H9 (cell line): ENCODE measurements around the gene C12orf75. TPM values are rescaled to one million over a fixed set of nuclear protein-coding genes. Genes with fewer than 3 reads are reported as not detected.

Experiments used
- DNase-seq: peaks from one replicate; pipeline ENCODE4 v3.0.0-alpha.2; 2017
- H2AFZ ChIP-seq: one replicate; pipeline ENCODE4 v1.6.1; 2013; ENCODE audit warnings: mild to moderate bottlenecking, low read length, control low read depth, moderate library complexity
- H2AK5ac ChIP-seq: 2 replicates; pipeline ENCODE4 v1.6.1; 2013; ENCODE audit warnings: low read length, control low read depth, mixed read lengths; ENCODE audit not compliant: insufficient read length
- H2BK120ac ChIP-seq: one replicate; pipeline ENCODE4 v1.6.1; 2013; ENCODE audit warnings: low read depth, mild to moderate bottlenecking, low read length, control low read depth, inconsistent platforms; ENCODE audit not compliant: poor library complexity, severe bottlenecking
- H2BK12ac ChIP-seq: 2 replicates; pipeline ENCODE4 v1.6.1; 2013; ENCODE audit warnings: low read length, control low read depth, mixed read lengths, low read depth; ENCODE audit not compliant: insufficient read length
- H2BK15ac ChIP-seq: 2 replicates; pipeline ENCODE4 v1.6.1; 2013; ENCODE audit warnings: low read depth, low read length, control low read depth
- H2BK20ac ChIP-seq: one replicate; pipeline ENCODE4 v1.6.1; 2013; ENCODE audit warnings: low read depth, mild to moderate bottlenecking, low read length, control low read depth, inconsistent platforms; ENCODE audit not compliant: poor library complexity, severe bottlenecking
- H2BK5ac ChIP-seq: 2 replicates; pipeline ENCODE4 v1.6.1; 2013; ENCODE audit warnings: low read length, control low read depth, mixed read lengths; ENCODE audit not compliant: insufficient read length
- H3K14ac ChIP-seq: 2 replicates; pipeline ENCODE4 v1.6.1; 2013; ENCODE audit warnings: low read length, control low read depth; ENCODE audit not compliant: insufficient read depth
- H3K18ac ChIP-seq: 2 replicates; pipeline ENCODE4 v1.6.1; 2013; ENCODE audit warnings: low read depth, mild to moderate bottlenecking, mixed read lengths, low read length, control low read depth; ENCODE audit not compliant: insufficient read length
- H3K23ac ChIP-seq: 2 replicates; pipeline ENCODE4 v1.6.1; 2013; ENCODE audit warnings: low read length, control low read depth, mixed read lengths, low read depth; ENCODE audit not compliant: insufficient read length
- H3K23me2 ChIP-seq: 2 replicates; pipeline ENCODE4 v1.6.1; 2013; ENCODE audit warnings: low read depth, mild to moderate bottlenecking, mixed read lengths, low read length, control low read depth; ENCODE audit not compliant: insufficient read length, poor library complexity, severe bottlenecking
- H3K27ac ChIP-seq: 2 replicates; pipeline ENCODE4 v1.5.1; 2013; ENCODE audit warnings: low read length, control low read depth, mixed read lengths, low read depth; ENCODE audit not compliant: insufficient read length
- H3K27me3 ChIP-seq: 2 replicates; pipeline ENCODE4 v1.6.1; 2013; ENCODE audit warnings: low read length, control low read depth, inconsistent platforms; ENCODE audit not compliant: insufficient read depth
- H3K4ac ChIP-seq: 2 replicates; pipeline ENCODE4 v1.6.1; 2013; ENCODE audit warnings: low read depth, mild to moderate bottlenecking, control low read depth, inconsistent platforms, low read length, moderate library complexity
- H3K4me1 ChIP-seq: 2 replicates; pipeline ENCODE4 v1.6.1; 2013; ENCODE audit warnings: low read length, control low read depth, inconsistent platforms; ENCODE audit not compliant: insufficient read depth
- H3K4me2 ChIP-seq: 2 replicates; pipeline ENCODE4 v1.6.1; 2013; ENCODE audit warnings: low read length, control low read depth, mixed read lengths; ENCODE audit not compliant: insufficient read length, insufficient read depth
- H3K56ac ChIP-seq: 2 replicates; pipeline ENCODE4 v1.6.1; 2013; ENCODE audit warnings: low read depth, mild to moderate bottlenecking, mixed read lengths, low read length, control low read depth; ENCODE audit not compliant: insufficient read length
- H3K79me1 ChIP-seq: 2 replicates; pipeline ENCODE4 v1.6.1; 2013; ENCODE audit warnings: low read depth, mild to moderate bottlenecking, moderate library complexity, low read length, control low read depth, inconsistent platforms; ENCODE audit not compliant: insufficient read depth, poor library complexity, severe bottlenecking
- H3K79me2 ChIP-seq: 2 replicates; pipeline ENCODE4 v1.6.1; 2013; ENCODE audit warnings: low read length, control low read depth, inconsistent platforms; ENCODE audit not compliant: insufficient read depth
- H3K9ac ChIP-seq: 2 replicates; pipeline ENCODE4 v1.6.1; 2013; ENCODE audit warnings: low read length, control low read depth, mixed read lengths; ENCODE audit not compliant: insufficient read length; ENCODE audit errors: extremely low read depth
- H3K9me3 ChIP-seq: one replicate; pipeline ENCODE4 v1.6.1; 2013; ENCODE audit warnings: low read depth, low read length, inconsistent platforms; ENCODE audit not compliant: control insufficient read depth
- H3T11ph ChIP-seq: one replicate; pipeline ENCODE4 v1.6.1; 2013; ENCODE audit warnings: mild to moderate bottlenecking, low read length, control low read depth, inconsistent platforms
- H4K20me1 ChIP-seq: one replicate; pipeline ENCODE4 v1.6.1; 2013; ENCODE audit not compliant: control insufficient read depth, insufficient read length, insufficient read depth
- H4K5ac ChIP-seq: 2 replicates; pipeline ENCODE4 v1.6.1; 2013; ENCODE audit warnings: low read depth, mild to moderate bottlenecking, mixed read lengths, low read length, control low read depth; ENCODE audit not compliant: insufficient read length
- H4K8ac ChIP-seq: replicated peaks from 2 replicates; pipeline ENCODE4 v1.6.1; 2013; ENCODE audit warnings: low read length, control low read depth, mixed read lengths, low read depth; ENCODE audit not compliant: insufficient read length
- H4K91ac ChIP-seq: 2 replicates; pipeline ENCODE4 v1.6.1; 2013; ENCODE audit warnings: low read depth, mild to moderate bottlenecking, moderate library complexity, mixed read lengths, low read length, control low read depth; ENCODE audit not compliant: insufficient read length
- H3K27ac Mint-ChIP-seq, 3 experiments: 2 replicates in 2 of 3; 3 replicates in 1 of 3; pipeline ENCODE4 v1.8.0; 2020 to 2021; ENCODE audit warnings: mixed read lengths in 3 of 3, mild to moderate bottlenecking in 1 of 3, moderate library complexity in 1 of 3
- H3K27me3 Mint-ChIP-seq: 2 replicates; pipeline ENCODE4 v1.8.0; 2021; ENCODE audit warnings: low read depth, mild to moderate bottlenecking, moderate library complexity, mixed read lengths
- H3K36me3 Mint-ChIP-seq, 3 experiments: 2 replicates in 2 of 3; 3 replicates in 1 of 3; pipeline ENCODE4 v1.8.0; 2020 to 2021; ENCODE audit warnings: low read depth in 3 of 3, mixed read lengths in 3 of 3; ENCODE audit not compliant: insufficient read depth in 1 of 3
- H3K4me1 Mint-ChIP-seq, 2 experiments: 2 replicates each; pipeline ENCODE4 v1.8.0; 2020; ENCODE audit warnings: mixed read lengths in 2 of 2
- H3K4me3 Mint-ChIP-seq, 2 experiments: 2 replicates in 1 of 2; 3 replicates in 1 of 2; pipeline ENCODE4 v1.8.0; 2020 to 2021; ENCODE audit warnings: mild to moderate bottlenecking in 2 of 2, mixed read lengths in 2 of 2, moderate library complexity in 1 of 2
- H3K9me3 Mint-ChIP-seq, 2 experiments: 2 replicates in 1 of 2; 3 replicates in 1 of 2; pipeline ENCODE4 v1.8.0; 2020; ENCODE audit warnings: mild to moderate bottlenecking in 2 of 2, mixed read lengths in 2 of 2, moderate library complexity in 1 of 2
- WGBS: extraction: QIAGEN DNeasy Blood & Tissue Kit; methylation state at CpG from one replicate; pipeline ENCODE4 v1.1.7; 2013; ENCODE audit warnings: missing lambda C conversion rate, low lambda C conversion rate, mixed read lengths; ENCODE audit not compliant: insufficient read length; ENCODE audit errors: extremely low coverage; 5-methylcytosine and 5-hydroxymethylcytosine counted together
- total RNA-seq: library from RNA; stranded (reverse); gene quantifications from 2 replicates; pipeline ENCODE4 v1.2.1, GENCODE V29; 2021
- TF ChIP-seq, protein P1 (sequence below): fragments of 200-600 bp; sonication (generic); conservative IDR thresholded peaks from 3 replicates; pipeline ENCODE4 v1.8.0; 2021; ENCODE audit warnings: antibody characterized with exemption, mild to moderate bottlenecking

The C12orf75 gene
- total RNA-seq, 1 experiment from 2014 or later: 37.9 TPM

DNA sequence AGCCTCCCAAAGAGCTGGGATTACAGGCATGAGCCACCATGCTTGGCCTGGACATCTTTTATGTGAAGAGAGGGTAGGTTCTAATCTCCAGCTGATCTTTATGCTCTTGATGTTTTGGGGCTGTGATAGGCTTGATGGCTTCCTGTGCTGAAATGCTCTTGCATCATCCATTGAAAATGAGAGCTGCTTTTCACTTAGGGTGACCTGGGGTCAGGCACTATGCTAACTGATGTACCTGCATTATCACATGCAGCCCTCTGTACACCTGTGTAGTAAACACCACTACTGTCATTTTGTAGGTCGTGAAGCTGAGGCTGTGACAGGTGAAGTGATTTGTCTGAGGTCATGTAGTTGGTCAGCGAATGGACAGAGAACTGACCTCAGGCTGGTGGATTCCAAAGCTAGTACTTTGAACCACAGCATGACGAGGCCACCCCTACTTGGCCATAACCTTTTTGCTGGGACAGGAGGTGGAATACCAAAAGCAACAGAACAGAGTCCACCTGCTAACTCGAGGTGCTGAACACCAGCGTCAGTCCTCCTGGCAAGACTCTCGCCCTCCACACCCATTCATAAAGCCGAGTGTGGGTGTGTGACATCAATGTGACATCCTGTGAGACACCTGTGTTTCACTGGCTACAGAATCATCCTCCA is 69.1 kb downstream of the C12orf75 start:
- Histone ChIP-seq H3K9ac (no peak overlapping the region), H2BK15ac (no peak overlapping the region), H4K5ac (no peak overlapping the region), H3T11ph (no peak overlapping the region), H3K23me2 (no peaks in the 10 kb centered on the region), H2BK12ac (no peak overlapping the region), H2BK120ac (no peak overlapping the region), H2BK20ac (no peak overlapping the region), H3K27me3 (no peaks in the 10 kb centered on the region), H4K8ac (no peak overlapping the region), H3K4me1 (no peaks in the 10 kb centered on the region), H3K27ac (no peak overlapping the region), H3K4me2 (no peak overlapping the region), H4K91ac (no peak overlapping the region), H2BK5ac (no peak overlapping the region), H3K4ac (no peak overlapping the region), H3K79me1 (no peaks in the 10 kb centered on the region), H3K18ac (no peak overlapping the region), H2AFZ (no peak overlapping the region), H2AK5ac (no peak overlapping the region), H3K79me2 (no peaks in the 10 kb centered on the region), H4K20me1 (no peaks in the 10 kb centered on the region), H3K14ac (no peak overlapping the region), H3K23ac (no peak overlapping the region), H3K56ac (no peak overlapping the region), H3K9me3 (no peaks in the 10 kb centered on the region)
- no peak overlapping the region for H3K27ac Mint-ChIP-seq
- H3K9me3 Mint-ChIP-seq: peaks cover 6% of the 10 kb centered on the region in 2 experiments
- TF ChIP-seq, protein P1, sequence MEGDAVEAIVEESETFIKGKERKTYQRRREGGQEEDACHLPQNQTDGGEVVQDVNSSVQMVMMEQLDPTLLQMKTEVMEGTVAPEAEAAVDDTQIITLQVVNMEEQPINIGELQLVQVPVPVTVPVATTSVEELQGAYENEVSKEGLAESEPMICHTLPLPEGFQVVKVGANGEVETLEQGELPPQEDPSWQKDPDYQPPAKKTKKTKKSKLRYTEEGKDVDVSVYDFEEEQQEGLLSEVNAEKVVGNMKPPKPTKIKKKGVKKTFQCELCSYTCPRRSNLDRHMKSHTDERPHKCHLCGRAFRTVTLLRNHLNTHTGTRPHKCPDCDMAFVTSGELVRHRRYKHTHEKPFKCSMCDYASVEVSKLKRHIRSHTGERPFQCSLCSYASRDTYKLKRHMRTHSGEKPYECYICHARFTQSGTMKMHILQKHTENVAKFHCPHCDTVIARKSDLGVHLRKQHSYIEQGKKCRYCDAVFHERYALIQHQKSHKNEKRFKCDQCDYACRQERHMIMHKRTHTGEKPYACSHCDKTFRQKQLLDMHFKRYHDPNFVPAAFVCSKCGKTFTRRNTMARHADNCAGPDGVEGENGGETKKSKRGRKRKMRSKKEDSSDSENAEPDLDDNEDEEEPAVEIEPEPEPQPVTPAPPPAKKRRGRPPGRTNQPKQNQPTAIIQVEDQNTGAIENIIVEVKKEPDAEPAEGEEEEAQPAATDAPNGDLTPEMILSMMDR: no peak
- DNase-seq: no peak
- H3K4me1 Mint-ChIP-seq: no peaks in the 10 kb centered on the region
- H3K27me3 Mint-ChIP-seq: peaks cover 1% of the 10 kb centered on the region; the same call in 1 of the 2 replicates
- H3K4me3 Mint-ChIP-seq: no peak overlapping the region
- no CpG with 5 or more reads among the region's 7 CpGs for WGBS
- H3K36me3 Mint-ChIP-seq: peaks cover 6 to 11% (median 7%) of the 10 kb centered on the region in 3 experiments; a peak in 3 of 7 replicates
